NCI-H510A treated with DMSO at 0.1 percent for 48 hours (cell line): ENCODE results near the gene CACNA2D1.

ENCODE experiments used
- DNase-seq: peaks from one replicate; lab custom pipeline; 2025; lab: John Stamatoyannopoulos, UW

Gene CACNA2D1

GRCh38 chr7:82284936-82285519 is 158.5 kb downstream of the CACNA2D1 start:
- no peak for DNase-seq

GRCh38 chr7:82275342-82275741 is 168.2 kb downstream of the CACNA2D1 start:
- DNase-seq = no peak

GRCh38 chr7:82274681-82275080 is 168.9 kb downstream of the CACNA2D1 start:
- no peak for DNase-seq

GRCh38 chr7:82273886-82274285 is 169.7 kb downstream of the CACNA2D1 start:
- no peak for DNase-seq

GRCh38 chr7:82270870-82271269 is 172.7 kb downstream of the CACNA2D1 start:
- DNase-seq = no peak

- DNase-seq = no peak
These were observed 174.9 kb downstream of the CACNA2D1 start for GRCh38 chr7:82268632-82269031.

- DNase-seq = no peak
These were observed 177.5 kb downstream of the CACNA2D1 start for GRCh38 chr7:82266081-82266480.

- DNase-seq = no peak
These were observed 178.7 kb downstream of the CACNA2D1 start for GRCh38 chr7:82264783-82265305.

DNA sequence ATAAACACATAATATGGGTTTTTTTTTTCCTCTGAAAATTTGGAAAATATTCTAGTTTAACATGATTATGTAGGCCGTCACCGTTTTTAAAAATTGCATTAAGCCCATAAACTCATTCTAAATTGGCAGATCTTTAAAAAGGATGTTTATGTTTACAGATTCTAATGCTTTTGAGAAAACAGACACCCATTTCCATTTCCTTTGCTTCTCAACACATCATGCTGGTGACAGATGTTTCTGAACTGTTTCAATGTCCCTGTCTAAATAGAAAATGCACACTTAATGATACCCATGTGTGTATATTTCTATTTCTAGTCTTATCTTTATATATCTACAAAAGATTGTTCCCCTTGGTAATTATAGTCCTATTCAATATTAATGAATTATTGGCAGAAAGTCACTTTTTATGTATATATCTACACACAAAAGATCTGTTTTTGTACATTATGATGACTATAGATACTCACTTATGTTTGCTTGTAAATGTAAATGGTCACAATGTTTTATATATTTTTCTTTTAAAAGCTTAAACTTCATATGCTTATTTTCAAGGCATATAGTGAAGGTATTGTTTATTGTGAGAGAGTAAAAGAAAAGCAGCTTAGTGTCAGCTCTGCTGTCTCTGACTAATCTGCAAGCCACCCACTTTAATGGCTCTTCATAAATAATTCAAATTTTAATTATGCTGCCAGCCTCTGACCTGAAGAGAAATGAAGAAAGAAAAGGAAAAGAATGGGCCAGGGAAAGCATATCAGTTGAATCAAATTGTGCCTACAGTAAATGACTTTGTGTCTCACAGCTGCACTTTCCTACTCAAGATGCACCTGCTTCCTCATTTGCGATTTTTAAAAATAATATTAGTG is 179.4 kb downstream of the CACNA2D1 start:
- DNase-seq = no peak

DNA sequence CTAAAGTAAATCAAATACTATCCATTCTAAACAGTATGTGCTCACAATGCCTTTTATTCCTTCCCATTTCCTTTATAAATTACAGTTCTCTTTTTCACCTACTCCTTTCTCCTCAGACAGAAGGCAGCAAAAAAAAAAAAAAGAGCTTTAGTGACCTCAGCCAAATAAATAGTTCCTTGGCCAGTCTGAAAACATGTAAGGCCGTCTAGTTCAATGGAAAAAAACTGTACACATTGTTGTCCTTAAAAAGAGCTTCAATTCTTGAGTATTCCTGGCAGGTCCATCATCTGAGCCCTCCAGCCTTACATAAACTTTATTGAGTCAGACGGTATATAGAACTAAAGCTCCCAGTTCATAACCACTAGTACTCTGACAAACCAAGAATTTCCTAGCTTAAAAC is 185.4 kb downstream of the CACNA2D1 start:
- DNase-seq = no peak

DNA sequence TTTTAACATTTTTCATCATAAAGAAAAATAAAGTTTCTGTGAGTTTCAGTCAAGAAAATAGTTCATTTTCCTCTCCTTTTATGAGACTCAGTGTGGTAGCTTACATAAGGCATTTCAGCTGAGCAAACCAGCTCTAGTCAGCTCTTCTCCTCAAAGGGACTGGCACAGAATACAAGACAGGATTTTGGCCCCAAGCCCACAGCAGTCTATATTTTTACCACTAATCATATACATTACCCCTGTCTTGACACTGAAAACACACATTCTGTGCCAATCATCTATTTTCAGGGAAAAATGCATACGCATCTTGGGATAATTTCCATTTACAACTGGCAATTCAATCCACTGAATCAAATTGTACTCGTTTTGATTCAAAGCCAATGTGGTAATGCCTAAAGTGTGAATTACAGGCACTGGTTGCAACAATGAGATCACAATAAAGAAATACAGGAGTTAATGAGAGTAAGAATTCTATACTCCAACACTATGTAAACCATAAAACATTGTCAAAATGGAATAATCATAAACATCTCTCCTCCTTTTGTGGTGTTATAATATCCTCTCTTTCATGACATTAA is 186.4 kb downstream of the CACNA2D1 start:
- no peak for DNase-seq

- DNase-seq = no peak
These were observed 187.9 kb downstream of the CACNA2D1 start for GRCh38 chr7:82255706-82256105.

DNA sequence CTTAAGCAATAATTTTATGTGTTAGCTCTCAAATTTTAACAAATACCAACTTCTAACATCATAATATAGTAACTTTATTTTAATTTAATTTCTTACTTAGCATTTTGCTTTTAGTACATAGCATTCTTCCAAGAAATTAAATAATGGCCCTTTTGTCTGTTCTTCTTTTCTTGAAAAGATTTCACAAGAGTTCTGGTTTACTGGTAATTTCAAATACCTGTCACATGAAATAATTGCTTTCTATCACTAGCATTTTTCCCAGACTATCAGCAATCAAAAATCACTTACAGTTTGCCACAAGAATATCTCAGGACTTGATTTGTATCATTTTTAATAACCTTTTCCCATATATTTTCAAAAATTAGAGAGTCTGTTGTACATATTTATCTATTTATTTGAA is 193.0 kb downstream of the CACNA2D1 start:
- no peak for DNase-seq

GRCh38 chr7:82249979-82250378 is 193.6 kb downstream of the CACNA2D1 start:
- DNase-seq = no peak

DNA sequence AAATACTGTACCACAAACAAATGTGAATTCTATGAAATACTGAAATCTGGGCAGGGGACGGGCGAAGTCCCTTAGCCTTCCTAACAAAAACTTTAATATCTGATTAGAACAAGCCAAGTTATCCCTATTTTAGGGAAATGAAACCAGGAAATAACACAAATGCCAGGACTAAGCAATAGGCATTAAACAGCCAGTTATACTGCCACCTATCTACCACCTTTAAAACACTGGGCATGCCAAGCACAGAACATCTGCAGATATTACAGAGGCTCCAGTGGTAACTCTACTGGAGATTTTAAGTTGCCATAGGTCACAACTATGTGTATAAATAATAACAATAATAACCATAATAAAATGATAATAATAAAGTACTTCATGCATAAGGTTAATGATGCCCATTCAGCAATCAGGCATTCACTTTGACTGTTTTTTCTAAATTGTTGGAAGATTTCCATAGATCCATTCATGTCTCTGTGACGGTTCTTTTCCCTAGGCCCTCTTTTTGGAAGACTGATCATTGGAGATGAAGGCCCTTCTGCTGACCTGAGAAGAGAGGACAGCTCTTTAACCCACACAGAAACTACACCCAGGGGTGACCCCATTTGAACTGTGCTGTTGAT is 195.7 kb downstream of the CACNA2D1 start:
- DNase-seq = no peak

GRCh38 chr7:82244947-82245517 is 198.5 kb downstream of the CACNA2D1 start:
- no peak for DNase-seq

DNA sequence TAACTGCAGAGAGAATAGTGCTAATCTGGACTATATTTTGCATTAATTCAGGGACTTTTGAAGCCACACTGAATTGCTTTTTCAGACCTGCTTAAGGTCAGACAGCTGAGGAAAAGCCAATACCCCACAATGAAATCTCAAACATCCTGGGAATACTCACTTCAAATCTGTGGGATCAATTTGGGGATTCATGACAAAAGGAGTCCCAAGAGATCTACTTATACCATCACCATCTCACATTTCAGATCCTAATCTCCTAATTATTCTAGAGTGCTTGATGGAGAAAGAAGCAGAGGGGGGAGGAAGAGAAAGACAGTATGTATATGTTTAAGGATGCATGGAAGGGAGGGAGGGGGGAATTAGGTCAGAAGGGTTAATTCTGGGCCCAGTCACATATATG is 202.2 kb downstream of the CACNA2D1 start:
- DNase-seq = no peak

GRCh38 chr7:82235713-82236112 is 207.9 kb downstream of the CACNA2D1 start:
- DNase-seq = no peak

- DNase-seq = peak; percentile 45
These were observed 209.0 kb downstream of the CACNA2D1 start for GRCh38 chr7:82234457-82235049.

GRCh38 chr7:82230811-82231581 is 212.6 kb downstream of the CACNA2D1 start:
- DNase-seq = peak; percentile 59

- no peak for DNase-seq
These were observed 214.4 kb downstream of the CACNA2D1 start for GRCh38 chr7:82229164-82229563.
